GM19025 (cell line): ENCODE results near the gene PEAR1.

Experiments used
- ATAC-seq: cut with Tn5 transposase; IDR thresholded peaks from one replicate; pipeline ENCODE4 v1.9.1; 2021; ENCODE audit warnings: mild to moderate bottlenecking, low read depth, moderate library complexity; ENCODE audit not compliant: unreplicated experiment

PEAR1 gene, protein sequence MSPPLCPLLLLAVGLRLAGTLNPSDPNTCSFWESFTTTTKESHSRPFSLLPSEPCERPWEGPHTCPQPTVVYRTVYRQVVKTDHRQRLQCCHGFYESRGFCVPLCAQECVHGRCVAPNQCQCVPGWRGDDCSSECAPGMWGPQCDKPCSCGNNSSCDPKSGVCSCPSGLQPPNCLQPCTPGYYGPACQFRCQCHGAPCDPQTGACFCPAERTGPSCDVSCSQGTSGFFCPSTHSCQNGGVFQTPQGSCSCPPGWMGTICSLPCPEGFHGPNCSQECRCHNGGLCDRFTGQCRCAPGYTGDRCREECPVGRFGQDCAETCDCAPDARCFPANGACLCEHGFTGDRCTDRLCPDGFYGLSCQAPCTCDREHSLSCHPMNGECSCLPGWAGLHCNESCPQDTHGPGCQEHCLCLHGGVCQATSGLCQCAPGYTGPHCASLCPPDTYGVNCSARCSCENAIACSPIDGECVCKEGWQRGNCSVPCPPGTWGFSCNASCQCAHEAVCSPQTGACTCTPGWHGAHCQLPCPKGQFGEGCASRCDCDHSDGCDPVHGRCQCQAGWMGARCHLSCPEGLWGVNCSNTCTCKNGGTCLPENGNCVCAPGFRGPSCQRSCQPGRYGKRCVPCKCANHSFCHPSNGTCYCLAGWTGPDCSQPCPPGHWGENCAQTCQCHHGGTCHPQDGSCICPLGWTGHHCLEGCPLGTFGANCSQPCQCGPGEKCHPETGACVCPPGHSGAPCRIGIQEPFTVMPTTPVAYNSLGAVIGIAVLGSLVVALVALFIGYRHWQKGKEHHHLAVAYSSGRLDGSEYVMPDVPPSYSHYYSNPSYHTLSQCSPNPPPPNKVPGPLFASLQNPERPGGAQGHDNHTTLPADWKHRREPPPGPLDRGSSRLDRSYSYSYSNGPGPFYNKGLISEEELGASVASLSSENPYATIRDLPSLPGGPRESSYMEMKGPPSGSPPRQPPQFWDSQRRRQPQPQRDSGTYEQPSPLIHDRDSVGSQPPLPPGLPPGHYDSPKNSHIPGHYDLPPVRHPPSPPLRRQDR

GRCh38 chr1:156893048-156893953, at the start of gene PEAR1:
Gene PEAR1 (plus strand): TSS chr1:156893718. CDS start chr1:156903927, 10,209 bp downstream.
- ATAC-seq: no peak

- no peak for ATAC-seq
Measured at GRCh38 chr1:156844102-156844501, 49.4 kb upstream of the PEAR1 start.

- no peak for ATAC-seq
Measured at GRCh38 chr1:156844638-156845037, 48.9 kb upstream of the PEAR1 start.

DNA sequence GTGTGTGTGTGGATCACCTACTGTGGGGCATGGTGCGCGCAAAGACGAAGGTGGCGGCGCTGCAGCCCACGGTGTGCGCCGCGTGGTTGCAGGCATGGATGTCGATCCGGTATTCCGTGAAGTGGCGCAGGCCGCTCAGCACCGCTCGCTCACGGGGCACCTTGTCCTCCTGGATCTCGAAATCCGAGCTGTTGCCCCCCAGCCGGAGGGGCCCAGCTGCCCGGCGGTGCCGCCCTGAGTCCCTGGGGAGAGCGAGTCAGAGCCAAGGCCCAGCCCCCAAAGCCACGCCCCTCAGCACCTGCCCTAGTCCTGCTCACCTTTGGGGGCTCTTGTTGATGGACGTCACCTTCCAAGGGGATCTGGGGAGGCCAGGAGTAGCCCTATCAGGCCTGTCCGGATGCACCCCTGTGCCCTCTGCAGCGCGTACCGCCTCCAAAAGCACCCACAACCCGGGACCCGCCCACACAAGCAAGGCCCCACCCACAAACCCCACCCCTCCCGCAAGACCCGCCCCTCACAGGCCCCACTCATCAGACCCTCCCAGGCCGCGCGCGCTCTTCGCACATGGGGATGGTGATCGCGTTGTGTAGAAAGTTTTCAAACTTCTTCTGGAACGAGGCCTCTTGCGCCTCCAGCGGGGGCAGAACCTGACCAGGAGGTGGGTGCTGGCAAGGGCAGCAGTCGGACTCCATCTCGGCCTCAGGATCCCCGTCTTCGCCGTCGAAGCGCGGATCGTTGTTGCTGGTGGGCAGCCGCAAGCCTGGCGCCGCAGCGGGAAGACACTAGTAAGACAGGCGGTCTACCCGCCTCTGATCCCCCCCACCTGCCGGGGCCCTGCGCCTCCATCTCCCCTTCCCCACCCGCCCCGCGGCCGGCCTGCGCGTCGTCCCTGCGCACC, 48.2 kb upstream of the PEAR1 start:
- ATAC-seq: no peak

GRCh38 chr1:156845953-156846545, 47.5 kb upstream of the PEAR1 start:
- no peak for ATAC-seq

DNA sequence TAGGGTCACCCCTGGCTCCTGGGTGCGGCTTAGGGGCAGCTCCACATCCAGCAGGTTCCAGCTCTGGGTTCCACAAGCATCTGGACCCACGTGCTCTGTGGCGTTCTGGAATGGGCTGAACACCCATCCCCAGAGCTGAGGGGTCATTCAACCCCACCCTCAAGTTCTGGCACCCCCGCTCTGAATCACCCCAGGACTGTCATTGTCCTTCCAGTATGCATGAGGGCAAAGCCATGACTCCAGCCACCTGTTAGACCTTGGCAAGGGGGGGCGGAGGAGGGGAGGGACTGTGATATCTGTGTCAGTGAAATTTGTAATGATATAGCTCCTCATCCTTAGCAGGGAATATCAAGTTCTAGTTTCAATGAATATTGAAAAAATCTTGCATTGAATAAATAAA, 46.9 kb upstream of the PEAR1 start:
- ATAC-seq: no peak

DNA sequence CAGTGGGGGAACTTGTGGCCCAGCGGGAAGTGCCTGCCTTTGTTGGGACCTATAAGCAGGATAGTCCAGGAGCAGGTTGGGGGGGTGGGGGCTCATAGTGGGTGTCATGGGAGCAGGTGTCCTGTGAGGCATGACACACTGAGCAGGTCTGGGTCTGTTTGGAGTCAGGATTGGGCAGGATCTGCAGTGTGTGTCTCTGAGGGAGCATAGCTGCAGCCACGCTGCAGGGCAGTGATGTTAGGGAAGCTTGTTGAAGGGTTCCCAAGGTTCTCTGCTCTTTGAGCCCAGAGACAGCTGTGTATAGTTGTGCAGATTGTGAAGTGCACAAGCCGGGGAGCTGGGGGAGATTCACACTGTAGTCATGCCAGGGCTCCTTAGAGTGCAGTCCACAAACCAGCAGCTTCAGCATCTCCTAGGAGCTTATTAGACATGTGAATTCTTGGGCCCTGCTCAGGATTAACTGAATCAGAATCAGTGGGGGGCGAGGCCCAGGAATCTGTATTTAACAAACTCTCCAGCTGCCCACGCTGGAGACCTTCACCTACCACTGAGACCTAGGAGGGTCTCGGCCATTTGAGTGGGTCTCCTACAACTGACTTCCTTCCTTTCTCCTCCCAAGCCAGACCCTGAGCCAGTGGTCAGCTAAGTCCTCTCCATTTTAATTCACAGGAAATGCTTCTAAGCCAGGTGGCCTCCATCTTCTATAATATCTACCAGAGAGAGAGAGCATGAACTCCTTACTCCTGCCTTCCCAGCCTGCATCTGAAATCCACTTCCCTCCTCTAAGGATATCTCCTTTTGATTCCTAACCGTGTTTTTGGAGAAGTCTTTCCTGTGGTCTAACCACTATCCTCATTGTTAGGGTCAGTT, 45.7 kb upstream of the PEAR1 start:
- no peak for ATAC-seq

DNA sequence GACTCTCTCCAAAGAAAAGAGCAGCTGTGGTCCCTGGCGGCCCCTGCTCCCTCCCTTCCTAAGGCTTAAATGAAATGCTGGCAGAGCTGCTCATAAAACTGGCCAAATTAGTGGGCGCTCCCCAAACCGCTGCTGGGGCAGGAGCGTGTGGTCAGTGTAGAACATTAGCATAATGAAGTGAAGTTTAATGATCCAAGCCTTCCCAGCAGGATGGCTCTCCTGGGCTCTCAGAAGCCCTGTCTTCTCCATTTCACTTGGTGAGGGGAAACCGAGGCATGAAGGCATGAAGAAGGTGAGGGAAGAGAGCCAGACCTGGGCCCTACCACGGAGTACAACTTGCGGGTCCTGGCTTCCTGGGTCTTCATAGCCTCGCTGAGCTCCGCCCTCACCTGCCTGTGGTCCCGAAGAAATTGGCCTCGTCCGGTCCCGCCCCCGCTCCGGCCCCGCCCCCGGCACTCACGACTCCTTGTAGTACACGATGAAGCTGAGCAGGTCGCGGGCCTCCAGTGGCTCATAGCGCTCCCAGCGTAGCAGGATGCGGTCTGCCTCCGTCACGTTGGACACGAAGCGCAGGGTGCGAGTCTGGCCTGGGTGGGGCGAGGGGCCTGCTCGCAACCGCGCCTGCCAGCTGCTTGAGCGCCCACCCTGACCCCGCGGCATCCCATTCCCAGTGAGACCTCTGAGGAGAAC, 44.9 kb upstream of the PEAR1 start:
- no peak for ATAC-seq

GRCh38 chr1:156849151-156849496, 44.4 kb upstream of the PEAR1 start:
- ATAC-seq: no peak

- no peak for ATAC-seq
Measured at GRCh38 chr1:156851779-156852417, 41.6 kb upstream of the PEAR1 start.

GRCh38 chr1:156852418-156852874, 41.1 kb upstream of the PEAR1 start:
- no peak for ATAC-seq

DNA sequence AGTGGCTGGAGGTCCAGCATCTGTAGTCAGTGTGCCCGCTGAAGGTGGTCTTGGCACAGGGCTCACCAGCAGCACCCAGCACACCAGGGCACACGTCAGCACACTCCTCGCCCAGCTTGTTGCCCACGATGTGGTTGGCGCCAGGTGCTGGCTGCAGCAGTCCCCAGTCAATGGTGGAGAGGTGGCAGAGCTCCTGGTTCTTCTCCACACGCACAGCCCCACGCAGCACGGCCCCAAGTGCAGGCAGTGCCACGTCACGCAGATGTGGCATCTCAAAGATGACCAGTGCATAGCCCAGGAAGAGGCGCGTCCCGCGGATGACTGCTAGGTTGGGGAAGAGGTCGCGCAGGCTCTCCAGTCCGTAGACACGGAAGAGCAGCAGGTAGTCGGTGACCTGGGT, 39.8 kb upstream of the PEAR1 start:
- ATAC-seq: no peak

DNA sequence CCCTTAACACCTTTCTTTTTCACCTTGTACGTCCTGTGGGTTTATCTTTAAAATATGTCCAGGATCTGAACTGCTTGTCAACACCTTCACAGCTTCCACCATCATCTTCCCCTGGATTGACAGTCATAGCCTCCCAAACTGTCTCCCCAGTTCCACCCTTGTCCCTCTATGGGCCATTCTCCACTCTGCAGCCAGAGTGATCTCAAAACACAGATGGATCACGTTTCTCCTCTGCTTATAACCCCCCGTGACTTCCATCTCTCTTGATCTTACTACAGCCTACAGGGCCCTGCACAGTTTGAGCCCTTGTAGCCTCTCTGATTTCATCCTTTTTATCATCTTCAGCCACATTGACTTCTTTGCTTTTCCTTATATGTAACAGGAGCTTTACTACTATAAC, 38.9 kb upstream of the PEAR1 start:
- ATAC-seq: no peak

DNA sequence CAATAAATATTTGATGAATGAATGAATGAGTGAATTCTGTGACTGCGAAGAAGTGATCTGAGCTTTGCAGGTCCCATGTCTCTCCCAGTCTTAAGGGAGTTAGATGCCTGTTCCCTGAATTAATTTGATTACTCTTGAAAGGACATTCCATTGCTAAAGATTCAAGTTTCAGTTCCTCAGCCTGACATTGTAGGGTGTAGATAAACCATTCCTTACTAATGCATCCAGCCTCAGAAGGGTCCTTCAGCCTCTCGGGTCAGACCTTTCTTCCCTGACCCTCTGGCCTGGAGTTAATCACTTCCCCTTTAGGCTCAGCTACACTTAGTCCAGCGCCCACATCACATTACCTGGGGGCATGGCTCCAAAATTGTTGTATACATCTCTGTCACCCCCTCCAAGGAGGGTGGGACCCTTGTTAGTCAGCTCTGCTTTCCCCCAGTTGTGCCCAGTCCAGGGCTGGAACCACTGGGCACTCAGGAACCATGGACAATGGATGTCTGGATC, 37.2 kb upstream of the PEAR1 start:
- ATAC-seq: no peak

- ATAC-seq: no peak
Measured at GRCh38 chr1:156857532-156857931, 36.0 kb upstream of the PEAR1 start.

DNA sequence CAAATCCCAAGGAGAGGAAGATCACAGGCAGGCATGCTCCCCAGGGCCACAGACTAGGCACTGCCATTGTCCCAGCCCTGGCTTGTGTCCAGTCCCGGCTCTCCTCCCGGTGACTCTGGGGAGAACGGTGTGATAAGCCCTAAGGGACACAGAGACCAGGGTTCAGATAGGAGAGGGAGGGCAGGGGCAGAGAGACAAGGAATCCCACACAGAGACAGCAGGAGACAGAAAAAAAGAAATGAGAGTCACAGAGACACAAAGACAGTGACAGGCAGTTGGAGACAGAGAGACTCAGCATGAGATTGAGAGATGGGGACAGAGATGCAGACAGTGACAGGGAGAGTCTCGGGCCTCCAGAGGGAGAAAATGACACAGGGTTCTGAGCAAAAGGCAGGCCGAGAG, 35.0 kb upstream of the PEAR1 start:
- ATAC-seq: no peak
